ENCODE data around the gene PHRF1.
"Not testable (repeated sequence)": the region's sequence is repeated elsewhere in the genome, so short reads cannot be mapped to it uniquely, and the experiment has no call there.

Gene PHRF1

DNA sequence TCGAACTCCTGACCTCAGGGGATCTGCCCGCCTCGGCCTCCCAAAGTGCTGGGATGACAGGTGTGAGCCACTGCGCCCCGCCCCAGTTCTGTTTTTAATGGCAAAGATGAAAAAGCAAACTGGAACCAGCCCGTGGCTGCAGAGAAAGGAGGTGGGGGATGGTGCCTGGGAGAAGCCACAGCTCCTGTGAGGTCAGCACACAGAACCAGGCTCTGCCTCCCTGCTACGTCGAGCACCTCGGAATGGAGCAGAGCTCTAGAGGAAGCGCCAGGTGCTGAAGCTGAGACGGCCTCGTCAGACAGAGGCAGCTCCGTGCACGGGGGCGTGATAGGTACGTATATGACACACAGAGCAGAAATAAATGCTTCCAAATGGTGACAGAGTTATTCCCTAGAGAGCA lies 69.3 kb downstream of the PHRF1 start:
- TF ChIP-seq, protein P1, sequence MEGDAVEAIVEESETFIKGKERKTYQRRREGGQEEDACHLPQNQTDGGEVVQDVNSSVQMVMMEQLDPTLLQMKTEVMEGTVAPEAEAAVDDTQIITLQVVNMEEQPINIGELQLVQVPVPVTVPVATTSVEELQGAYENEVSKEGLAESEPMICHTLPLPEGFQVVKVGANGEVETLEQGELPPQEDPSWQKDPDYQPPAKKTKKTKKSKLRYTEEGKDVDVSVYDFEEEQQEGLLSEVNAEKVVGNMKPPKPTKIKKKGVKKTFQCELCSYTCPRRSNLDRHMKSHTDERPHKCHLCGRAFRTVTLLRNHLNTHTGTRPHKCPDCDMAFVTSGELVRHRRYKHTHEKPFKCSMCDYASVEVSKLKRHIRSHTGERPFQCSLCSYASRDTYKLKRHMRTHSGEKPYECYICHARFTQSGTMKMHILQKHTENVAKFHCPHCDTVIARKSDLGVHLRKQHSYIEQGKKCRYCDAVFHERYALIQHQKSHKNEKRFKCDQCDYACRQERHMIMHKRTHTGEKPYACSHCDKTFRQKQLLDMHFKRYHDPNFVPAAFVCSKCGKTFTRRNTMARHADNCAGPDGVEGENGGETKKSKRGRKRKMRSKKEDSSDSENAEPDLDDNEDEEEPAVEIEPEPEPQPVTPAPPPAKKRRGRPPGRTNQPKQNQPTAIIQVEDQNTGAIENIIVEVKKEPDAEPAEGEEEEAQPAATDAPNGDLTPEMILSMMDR (IDR thresholded peaks at IDR 0.05; ENCODE audit: control insufficient read depth, extremely low read depth, insufficient read depth), result no peak
- no peak overlapping the region for H3K4me3 ChIP-seq (ENCODE audit: low read depth, low read length)
- DNase-seq (ENCODE audit: low read depth), result no peak

DNA sequence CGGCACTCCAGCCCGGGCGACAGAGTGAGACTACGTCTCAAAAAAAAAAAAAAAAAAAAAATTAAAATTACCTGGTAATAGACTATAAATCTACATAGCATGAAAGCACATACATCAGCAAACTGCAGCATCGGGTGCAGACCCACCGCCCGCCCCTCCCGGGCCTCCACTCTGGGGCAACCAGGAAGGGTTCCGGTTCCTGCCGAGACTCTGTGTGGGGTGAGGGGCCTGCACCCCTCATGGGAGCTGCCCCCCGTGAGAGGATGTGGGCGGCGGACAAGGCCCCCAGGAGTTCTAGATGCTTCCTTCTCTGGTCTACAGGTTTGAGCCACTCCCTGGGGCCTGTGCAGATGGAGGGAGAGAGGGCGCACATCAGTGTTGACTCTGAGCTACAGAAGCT lies 69.9 kb downstream of the PHRF1 start:
- DNase-seq (ENCODE audit: low read depth), result no peak
- H3K4me3 ChIP-seq (ENCODE audit: low read depth, low read length), result no peak overlapping the region
- TF ChIP-seq, protein P1 (IDR thresholded peaks at IDR 0.05; ENCODE audit: control insufficient read depth, extremely low read depth, insufficient read depth), result no peak

DNA sequence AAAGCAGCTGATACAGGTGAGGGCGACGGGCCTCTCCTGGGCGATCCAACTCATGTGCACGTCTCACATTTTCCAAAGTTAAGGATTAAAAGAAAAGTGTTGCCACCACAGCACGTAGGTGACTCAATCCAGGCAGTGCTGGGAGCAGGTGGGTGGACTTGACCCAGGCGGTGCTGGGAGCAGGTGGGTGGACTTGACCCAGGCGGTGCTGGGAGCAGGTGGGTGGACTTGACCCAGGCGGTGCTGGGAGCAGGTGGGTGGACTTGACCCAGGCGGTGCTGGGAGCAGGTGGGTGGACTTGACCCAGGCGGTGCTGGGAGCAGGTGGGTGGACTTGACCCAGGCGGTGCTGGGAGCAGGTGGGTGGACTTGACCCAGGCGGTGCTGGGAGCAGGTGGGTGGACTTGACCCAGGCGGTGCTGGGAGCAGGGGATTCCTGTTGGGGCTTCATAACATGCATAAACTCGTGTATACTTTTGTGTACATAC lies 71.4 kb downstream of the PHRF1 start:
- DNase-seq (ENCODE audit: low read depth); H3K4me3 ChIP-seq (ENCODE audit: low read depth, low read length): not testable (repeated sequence)

DNA sequence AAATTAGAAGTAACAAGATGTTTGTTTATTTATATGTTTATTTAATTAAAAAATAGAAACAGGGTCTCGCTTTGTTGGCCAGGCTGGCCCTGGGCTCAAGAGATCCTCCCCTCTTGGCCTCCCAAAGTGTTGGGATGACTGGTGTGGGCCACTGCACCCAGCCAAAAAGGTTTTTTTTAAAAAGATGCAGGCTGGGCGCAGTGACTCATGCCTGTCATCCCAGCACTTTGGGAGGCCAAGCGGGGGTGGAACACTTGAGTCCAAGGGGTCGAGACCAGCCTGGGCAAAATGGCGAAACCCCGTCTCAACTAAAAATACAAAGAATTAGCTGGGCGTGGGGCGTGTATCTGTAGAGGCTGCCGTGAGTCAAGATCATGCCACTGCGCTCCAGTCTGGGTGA lies 74.2 kb downstream of the PHRF1 start:
- no peak for DNase-seq (ENCODE audit: low read depth)

DNA sequence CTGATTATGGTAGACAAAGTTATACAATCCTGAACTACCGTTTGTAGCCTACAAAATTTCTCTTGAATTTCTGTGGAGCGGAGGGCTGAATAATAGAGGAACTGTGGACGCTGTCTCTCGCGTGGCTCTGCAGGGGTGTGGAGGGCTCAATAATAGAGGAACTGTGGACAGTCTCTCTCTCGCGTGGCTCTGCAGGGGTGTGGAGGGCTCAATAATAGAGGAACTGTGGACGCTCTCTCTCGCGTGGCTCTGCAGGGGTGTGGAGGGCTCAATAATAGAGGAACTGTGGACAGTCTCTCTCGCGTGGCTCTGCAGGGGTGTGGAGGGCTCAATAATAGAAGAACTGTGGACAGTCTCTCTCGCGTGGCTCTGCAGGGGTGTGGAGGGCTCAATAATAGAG lies 76.9 kb downstream of the PHRF1 start:
- not testable (repeated sequence) for DNase-seq (ENCODE audit: low read depth); H3K4me3 ChIP-seq (ENCODE audit: low read depth, low read length)

More for the DNA sequence above, 74.2 kb downstream of the PHRF1 start:
- TF ChIP-seq, protein P1 (IDR thresholded peaks at IDR 0.05; ENCODE audit: control insufficient read depth, extremely low read depth, insufficient read depth), result no peak
- no peak overlapping the region for H3K4me3 ChIP-seq (ENCODE audit: low read depth, low read length)

DNA sequence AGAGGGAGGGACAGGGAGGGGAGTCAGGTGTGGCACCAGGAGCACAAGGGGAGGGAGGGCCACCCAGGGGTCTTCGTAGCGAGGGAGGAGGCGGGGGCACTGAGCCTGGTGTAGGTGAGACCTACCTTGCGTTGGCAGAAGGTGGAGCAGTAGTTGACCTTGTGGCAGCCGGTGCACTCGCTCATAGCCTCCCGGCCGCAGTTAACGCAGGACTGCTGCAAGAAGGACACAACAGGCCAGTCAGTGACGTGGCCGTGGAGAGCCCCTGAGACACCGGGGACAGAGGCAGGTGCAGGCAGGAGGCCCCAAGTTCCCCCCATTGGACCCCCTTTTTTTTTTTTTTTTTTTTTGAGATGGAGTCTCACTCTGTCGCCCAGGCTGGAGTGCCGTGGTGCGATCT lies 77.6 kb downstream of the PHRF1 start:
- no peak overlapping the region for H3K4me3 ChIP-seq (ENCODE audit: low read depth, low read length)

DNA sequence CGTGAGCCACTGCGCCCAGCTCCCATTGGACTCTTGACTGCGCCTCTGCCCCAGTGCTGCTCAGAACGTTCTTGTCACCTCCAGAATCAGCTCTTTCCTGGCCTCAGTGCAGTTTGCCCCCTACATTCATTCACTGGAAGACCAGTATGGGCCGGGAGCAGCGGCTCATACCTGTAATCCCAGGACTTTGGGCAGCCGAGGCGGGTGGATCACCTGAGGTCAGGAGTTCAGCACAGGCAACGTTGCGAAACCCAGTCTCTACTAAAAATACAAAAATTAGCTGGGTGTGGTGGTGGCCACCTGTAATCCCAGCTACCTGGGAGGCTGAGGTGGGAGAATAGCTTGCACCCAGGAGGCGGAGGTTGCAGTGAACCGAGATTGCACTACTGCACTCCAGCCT lies 78.2 kb downstream of the PHRF1 start:
- not testable (repeated sequence) for H3K4me3 ChIP-seq (ENCODE audit: low read depth, low read length); DNase-seq (ENCODE audit: low read depth)

More for the DNA sequence above, 77.6 kb downstream of the PHRF1 start:
- DNase-seq (ENCODE audit: low read depth), result no peak
- TF ChIP-seq, protein P1 (IDR thresholded peaks at IDR 0.05; ENCODE audit: control insufficient read depth, extremely low read depth, insufficient read depth), result no peak

DNA sequence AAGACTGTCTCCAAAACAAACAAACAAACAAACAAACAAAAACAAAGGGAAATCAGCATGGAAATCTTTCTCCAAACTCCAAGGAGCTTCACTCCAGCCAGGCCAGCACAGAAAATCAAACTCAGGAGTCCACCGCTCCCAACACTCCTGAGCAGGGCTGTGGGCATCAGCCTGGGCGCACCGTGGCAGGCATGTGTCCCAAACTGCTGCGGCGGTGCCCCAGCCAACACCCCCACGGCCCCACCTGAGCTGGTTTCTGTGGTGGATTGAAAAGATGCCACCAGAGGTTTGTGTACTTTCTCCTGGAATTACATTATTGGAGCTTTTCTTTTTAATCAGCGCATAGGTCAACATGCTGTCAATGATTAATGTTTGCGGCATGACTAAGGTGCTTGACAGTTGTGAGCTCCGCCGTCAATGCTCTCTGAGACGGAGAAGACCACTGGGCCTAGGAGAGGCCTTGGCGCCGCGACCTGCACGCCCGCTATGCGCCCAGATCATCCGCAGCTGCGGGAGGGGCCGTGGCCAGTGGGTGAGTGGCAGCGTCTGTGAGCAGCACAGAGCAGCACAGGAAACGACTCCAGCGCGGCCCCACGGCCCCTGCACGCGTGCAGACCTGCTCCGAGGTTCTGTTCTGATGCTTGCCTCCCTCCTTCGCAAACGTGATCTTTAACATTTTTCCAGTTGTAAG lies 78.9 kb downstream of the PHRF1 start:
- TF ChIP-seq, protein P1 (IDR thresholded peaks at IDR 0.05; ENCODE audit: control insufficient read depth, extremely low read depth, insufficient read depth), result no peak
- DNase-seq (ENCODE audit: low read depth), result no peak
- no peak overlapping the region for H3K4me3 ChIP-seq (ENCODE audit: low read depth, low read length)
